CD4-positive, alpha-beta T cell treated with Interleukin-21 for 1 hour (primary cell): ENCODE measurements around the gene ASB13.

Experiments
- DNase-seq: peaks from one replicate; pipeline ENCODE4 v3.0.0-alpha.2; 2020

Gene ASB13, protein sequence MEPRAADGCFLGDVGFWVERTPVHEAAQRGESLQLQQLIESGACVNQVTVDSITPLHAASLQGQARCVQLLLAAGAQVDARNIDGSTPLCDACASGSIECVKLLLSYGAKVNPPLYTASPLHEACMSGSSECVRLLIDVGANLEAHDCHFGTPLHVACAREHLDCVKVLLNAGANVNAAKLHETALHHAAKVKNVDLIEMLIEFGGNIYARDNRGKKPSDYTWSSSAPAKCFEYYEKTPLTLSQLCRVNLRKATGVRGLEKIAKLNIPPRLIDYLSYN

DNA sequence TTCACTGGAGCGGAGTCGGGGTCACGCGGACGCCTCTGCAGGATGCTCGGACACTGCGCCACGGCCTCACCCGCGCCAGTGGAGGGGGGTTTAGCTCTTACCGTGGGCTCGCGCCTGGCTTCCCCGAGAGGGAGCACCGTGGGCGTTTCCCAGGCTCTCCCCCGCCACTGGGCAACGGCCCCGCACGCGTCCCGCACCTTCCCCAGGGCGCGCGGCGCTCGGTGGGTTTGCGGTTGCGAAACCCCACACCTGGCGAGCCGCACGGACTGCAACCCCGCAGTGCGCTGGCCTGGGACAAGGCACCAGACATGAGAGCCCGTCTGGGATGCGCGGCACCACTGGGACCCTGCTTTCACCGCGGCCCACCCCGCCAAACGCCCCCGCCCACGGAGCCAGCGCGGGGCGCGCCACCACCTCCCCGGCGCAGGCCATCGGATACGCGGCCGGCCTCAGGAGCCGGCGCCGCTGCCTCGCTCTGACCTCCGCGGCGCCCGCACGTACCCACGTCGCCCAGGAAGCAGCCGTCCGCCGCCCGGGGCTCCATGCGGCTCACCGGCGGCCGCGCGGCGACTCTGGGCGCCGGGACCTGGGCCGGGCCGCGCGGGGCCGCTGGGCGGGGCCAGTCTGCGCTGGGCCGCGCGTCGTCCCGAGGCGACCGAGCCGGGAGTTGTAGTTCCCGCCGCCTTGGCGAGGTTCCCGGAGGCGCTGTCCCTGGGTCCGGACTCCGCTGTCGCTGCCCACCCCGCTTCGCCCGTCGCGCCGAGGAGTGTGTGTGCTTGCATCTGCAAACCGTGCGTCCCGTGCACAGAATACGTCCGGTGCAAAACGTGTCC is at the start of gene ASB13:
Gene ASB13 (minus strand): TSS at position 588 of the 833 bp plus-strand sequence. CDS start 44 bp downstream, at position 544.
- DNase-seq: peak; percentile 32

DNA sequence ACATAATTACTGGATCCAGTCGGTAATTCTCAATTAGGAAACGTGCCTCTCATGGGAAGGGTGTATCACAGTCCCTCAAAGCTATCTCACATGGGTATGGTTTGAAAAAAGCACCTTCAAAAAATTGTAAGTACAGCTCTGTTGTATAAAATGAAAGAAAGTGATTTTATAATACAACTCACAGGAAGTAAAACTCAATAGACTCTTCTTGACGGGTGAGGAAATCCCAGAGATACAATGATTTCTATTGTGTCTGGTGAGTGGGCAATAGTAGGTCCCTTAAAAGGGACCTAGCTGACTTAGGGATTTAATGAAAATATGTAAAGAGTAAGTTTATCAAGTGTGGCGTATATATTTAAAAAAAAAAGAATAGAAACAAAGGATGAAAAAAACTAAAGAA is 45.2 kb upstream of the ASB13 start:
- DNase-seq: peak; percentile 4

DNA sequence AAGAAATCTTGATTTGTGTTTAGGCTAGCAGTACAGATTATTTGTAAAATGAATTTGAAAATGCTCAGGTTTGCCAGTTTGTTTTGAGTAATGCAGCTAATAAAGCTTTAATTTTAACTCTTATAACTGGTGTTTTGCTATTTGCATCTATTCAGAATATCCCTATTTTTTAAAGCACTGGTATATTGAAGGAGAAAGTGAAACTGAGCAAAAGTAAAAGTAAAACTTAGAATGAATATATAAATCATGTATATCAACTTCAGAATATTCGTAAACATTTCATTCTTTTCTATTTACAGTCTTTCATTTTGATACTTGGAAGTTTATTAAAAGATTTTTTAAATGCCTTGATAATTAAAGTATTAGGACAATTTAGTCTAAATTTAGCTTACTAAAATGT is 44.5 kb upstream of the ASB13 start:
- DNase-seq: no peak

DNA sequence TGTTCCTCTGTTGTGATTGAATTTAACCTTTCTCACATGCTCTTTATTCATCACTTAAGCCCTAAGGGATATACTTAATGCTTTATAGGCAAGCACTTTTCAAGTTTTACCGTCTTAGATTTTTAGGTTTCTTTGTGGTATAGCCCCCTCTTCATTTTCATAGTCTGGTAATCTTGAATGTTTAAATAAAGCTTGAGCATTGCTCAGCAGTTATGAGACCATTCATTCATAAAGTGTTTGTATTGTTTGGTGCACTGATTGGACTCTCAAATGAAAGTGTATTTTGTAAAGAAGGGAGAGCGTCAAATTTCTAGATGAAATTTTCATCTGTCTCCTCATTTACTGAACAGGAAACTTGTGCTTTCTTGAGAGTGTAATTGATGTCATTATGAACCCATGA is 43.5 kb upstream of the ASB13 start:
- no peak for DNase-seq

DNA sequence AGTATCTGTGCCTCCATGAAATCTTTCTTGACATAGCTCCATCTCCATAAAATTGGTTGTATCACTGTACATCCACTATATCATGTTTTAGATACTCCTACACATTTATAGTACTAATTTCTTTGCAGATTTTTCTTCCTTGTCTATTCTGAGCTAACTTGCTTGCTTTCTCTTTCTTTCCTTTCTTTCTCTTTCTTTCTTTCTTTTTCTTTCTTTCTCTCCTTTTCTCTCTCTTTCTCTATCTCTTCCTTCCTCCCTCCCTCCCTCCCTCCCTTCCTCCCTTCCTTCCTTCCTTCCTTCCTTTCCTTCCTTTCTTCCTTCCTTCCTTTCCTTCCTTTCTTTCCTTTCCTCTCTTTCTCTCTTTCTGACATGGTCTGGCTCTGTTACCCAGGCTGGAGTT is 42.0 kb upstream of the ASB13 start:
- DNase-seq: no peak

DNA sequence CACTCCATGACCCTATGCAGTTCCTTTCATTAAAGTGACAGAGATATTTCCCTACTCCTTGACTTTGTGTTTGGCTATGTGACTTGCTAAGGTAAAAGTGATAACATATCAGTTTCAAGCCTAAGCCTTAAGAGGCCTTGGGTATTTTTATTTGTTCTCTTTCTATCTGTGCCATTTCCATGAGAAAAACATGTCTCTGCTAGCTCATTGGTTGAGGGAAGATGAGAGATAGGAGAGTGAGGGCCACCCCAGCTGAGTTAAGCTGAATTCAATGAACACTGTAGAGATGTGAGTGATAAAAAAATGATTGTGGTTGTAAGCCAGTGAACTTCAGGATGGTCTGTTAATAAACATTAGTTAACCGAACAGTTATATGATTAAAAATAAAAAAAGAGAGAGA is 31.7 kb upstream of the ASB13 start:
- no peak for DNase-seq

DNA sequence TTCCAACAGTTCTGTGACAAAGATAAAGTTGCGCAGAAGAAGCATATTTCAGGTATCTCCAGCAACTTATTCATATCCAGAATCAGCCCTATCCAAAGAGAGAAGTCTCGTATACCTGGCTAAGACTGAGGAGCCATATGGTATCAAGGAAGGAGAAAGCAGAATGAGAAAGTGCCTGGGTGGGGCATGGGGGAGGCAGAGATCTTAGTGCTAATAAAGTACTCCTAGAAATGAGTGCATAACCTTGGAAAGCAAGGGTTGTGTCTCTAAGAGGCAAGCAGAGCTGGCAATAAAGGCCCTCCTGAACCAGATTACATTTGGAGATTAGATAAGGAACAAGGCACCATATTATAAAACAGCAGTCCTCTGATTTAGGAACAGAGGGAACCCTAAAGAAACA is 30.9 kb upstream of the ASB13 start:
- DNase-seq: no peak

DNA sequence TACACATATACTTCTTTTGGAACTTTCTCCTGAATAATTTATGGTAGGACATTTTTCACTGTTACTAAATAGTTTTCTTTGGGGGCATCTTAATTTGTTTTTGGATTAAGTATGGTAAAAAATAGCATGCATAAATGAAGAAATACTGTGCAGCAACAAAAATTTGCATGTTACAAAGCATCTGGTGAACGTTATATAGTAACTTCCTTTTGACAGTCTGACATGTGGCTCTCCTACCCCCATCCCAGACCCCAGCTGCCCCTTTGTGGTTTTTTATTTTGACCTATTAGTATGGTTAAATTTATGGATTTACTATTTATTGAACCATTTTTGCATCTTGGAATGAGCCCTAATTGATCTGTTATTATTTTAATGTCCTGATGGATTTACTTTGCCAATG is 28.2 kb upstream of the ASB13 start:
- no peak for DNase-seq

DNA sequence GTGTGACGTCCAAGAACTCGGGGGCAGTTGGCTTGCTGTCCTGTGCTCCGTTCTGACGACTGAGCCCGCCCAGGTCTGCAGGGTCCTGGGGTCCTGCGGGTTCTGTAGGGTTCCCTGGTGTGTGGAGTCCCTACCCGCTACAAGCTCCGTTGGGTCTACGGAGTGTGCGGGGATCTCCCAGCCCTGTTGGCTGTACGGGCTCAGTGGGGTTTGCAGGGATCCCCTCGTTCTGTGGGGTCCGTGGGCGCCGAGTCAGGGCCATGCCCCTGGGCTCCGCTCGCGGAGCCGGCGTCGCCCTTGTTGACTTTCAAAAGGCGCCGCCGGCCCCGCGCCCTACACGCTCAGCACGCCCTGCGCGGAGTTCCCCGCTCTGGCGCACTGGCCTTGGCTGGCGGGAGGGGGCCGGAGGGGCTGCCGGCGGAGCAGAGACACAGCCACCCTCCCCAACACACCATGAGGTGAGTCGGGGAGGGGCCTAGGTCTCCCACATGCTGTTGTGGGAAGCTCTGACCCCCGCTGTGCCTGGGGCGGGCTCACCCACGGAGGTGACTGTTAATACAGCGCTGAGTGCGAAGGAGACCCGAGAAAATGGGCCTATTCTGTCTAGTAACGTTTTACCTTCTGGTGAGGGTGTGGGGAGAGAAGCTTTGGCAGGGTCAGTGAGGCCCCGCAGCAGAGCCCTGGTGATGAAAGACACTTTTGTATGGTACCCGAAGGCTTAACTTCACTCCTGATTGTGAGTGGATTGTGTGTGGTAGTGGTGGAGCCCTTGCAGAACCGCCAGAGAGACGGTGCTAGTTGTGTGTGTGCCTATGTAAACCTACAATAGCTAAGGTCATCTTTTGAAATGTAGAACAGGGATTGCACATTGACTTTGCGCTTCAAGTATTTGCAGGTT is 26.3 kb upstream of the ASB13 start:
- DNase-seq: peak; percentile 70

DNA sequence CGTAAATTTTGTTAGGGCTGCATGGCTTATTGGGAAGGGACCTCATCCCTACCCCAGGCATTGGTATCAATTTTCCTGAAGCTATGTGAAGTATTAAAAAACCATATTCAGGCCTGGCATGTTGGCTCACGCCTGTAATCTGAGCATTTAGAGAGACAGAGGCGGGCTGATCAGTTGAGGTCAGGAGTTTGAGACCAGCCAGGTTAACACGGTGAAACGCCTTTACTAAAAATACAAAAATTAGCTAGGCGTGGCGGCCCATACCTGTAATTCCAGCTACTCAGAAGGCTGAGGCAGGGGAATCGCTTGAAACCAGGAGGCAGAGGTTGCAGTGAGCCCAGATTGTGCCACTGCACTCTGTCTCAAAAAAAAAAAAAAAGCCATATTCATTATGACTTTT is 25.4 kb upstream of the ASB13 start:
- DNase-seq: no peak

DNA sequence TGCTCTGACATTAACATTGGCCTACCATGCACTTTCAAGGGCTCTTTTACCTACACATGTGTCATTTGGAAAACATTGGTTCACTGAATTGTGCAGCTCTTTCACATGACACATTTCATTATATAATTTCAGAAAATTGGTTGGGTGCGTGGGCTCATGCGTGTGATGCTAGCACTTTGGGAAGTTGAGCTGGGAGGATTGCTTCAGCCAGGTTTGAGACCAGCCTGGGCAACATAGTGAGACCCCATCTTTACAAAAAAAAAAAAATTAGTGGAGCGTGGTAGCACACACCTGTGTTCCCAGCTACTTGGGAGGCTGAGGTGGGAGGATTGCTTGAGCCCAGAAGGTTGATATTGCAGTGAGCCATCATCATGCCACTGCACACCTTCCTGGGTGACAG is 22.2 kb upstream of the ASB13 start:
- DNase-seq: no peak

DNA sequence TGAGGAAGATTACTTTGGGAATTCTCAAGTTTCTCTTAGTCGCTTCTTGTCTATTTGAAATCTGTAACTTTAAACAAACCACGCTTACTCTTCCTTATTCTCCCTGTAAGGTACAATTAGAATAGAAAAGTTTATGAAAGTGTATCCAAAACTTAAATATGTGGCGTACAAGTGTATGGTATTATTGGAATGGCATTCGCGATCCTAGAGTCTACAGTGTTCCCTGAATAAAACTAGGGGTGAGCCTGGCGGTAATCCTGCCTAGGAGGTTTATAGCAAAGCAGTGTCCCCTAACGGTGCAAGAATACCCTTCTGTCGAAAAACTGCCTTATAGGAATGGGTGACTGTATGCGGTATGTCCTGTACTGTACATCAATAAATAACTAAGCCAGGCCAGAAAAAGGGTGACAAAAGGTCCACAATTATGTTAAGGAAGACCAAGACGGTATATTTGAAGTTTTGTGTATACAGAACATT is 19.4 kb upstream of the ASB13 start:
- DNase-seq: no peak

DNA sequence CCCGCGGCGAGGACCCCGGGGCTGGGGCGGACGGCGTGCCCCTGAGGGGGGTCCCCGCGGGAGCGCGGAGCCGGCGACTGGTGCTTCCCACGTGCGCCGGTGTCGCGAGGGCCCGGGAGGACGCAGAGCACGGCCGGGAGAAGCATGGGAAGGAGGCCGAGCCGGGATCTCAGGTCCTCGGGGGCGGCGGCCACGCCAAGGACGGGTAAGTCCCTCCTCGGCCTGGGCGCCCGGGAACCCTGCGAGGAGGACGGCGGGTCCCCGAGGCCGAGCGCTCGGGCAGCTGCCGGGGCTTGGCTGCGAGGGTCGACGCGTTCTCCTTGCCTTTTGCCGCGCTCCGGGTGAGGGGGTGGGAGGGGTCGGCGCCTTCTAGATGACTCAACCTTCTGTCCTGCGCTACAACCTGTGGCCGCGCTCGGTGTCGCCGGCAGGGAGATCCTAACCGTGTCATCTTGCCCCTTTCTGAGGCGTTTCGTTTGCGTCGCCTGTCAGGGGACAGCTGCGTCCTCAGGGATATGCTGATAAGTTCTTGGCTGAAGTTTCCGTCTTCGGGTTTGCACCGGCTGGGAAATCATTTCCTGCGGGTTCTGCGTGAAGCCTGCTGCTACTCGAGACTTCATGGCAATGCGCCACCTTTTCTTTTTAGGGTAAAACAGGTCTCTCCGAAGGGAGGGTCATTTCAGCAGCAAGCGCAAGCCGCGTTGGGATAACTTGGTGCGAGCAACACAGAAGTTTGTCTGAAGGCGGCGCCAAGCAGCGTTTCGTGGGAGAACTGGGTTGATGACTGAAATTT is 18.8 kb upstream of the ASB13 start:
- peak; percentile 63 for DNase-seq

DNA sequence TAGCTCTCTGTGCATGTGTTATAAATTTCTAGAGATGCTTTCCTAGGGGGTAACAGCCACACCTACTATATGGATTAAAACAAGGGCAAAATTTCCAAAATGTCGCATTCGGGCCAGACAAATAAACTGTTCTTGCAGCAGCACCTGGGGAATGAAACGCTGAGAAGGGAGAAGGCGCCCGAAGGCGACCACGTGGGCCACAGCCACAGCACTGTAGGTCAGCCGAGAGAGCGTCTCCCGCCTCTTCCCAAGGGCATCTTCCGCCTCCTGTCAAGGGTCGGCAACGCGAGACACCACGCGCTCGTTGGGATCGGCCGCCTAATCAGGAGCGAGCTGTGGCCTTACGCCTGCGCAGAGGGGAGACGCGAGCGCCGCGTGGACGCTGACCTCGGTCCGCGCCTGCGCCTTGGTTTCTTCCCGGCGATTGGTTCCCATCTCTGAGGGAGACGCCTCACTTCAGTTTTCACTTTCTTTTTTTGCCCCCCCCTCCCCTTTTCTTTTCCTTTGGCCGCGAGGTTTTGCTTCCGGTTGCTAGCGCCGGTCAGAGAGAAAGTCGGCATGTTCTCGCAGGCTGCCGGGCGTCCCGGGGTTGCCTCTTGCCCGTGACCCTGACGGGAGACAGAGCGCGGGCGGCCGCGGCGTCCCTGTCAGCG is 18.0 kb upstream of the ASB13 start, which contains the start of gene TASOR2:
Gene TASOR2 (plus strand): TSS at position 521 of the 653 bp plus-strand sequence. CDS start 35,805 bp downstream, outside the sequence.
- DNase-seq: peak; percentile 98

DNA sequence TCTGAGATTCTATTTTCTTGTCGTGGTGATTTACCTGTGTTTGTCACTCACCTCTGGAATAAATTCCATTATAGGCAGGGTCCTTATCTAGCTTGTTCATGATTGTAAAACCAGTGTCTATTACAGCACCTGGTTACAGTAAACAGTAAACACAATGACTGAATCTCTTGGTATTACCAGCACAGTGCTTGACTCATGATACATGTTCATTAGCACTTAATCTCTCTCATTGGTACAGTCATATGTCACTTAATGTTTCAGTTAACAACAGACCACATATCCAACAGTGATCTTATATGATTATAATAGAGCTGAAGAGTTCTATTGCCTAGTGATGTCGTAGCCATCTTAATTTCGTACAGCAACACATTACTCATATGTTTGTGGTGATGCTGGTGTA is 16.7 kb upstream of the ASB13 start:
- DNase-seq: no peak

DNA sequence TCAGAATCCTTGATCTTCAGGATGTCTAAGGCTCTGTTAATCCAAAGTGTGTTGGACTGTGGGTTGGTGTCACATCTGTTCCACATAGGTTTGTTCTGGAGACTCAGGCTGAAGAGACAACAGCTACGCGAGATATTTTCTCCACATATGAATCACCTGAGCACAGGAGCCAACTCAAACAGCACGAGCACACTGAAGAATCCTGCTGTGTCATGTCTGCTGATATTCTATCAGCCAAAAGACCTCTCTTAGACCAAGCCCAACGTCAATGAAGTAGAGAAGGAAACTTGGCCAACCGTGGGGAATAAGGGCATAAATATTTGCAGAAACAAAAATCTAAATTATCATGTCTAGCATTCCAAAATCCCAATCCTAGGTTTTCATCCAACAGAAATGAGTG is 15.5 kb upstream of the ASB13 start:
- no peak for DNase-seq

DNA sequence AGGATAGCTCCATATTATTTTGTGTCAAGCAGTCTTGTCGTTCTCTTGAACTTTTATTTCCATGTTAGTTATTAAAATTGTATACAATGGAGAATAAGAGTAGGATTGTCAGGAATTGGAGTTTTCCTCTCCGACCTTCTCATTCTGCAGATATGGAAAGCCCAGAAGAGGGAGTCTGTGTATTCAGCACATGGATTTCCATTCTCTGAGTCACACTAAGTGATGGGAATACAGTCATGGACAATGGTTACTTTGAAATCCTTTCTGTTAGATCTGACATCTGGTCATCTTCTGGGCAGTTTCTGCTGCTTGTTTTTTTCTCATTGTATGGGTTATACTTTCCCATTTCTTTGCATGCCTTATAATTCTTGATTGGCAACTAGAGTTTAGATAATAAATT is 13.2 kb upstream of the ASB13 start:
- DNase-seq: no peak

DNA sequence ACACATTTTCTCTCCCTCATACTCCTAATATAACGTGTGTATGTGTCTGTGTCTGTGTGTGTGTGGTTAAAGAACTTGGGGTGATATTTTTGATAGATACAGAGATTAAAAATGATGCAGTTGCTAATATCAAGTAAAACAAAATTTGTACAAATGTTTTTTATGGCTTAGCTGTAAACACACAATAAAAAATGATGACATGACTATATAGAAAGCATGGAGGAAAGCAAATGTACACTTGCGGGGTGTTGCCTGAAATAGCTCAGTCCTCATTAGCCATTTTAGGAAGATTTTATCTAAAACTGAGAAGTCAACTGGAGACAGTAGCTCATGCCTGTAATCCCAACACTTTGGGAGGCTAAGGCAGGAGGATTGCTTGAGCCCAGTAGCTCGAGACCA is 12.6 kb upstream of the ASB13 start:
- no peak for DNase-seq

DNA sequence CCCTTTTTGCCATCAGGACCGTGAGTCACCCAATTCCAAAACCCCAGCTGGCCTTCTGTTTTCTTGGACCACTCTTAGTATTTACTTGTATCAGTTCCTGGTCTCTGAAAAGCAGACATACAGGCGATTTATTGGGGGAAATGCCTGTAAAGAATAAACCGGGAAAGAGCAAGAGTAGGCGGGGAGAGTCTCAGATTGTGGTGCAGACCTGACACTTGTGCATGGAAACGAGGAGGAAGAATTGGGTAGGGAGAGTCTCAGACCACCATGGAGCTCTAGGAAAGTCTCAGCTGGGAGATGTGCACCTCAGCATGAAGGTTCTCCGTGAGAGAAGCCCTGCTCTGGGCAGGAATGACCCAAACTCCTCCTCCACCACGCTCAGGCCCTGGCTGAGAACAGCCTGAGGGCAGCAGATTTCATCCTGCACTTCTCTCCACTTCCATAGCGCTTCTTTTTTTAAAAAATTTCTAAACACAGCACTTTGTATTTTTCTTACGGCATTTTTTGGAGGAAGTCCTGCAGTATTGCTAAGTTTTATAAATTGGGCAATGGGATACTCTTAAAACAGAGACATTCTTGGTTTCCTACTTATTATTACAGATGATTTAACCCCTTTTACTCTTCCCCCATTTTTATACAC is 12.1 kb upstream of the ASB13 start:
- no peak for DNase-seq

DNA sequence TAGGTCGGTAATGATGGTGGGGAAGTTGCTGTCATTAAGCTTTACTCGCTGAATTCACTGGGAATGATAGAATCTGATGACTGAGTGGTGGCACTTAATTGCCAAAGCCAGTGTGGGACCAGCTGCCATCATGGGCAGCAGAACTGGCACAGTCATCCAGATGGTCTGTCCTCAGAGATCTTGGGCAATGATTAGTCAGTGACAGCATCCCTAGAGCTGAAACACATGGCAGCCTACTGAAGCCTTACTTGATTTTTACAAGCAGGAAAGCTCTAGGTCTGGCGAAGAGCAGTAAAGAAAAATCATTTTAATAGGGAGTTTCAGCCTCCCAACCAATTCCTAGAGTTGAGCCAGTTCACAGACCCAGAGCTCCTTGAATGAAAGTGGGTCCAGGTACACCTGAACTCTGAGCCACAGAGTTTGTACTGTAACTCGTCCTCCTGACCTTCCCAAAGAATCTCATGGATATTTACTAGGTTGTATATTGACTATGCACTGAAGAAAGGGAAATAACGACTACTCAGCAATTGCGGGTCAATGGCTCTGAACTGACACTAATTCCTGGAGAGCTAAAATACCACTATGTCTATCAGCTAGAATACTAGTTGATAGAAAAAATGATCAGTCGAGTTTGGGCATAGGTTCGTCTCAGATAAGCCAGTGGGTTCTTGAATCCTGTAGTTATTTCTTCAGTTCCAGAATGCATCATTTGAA is 4.4 kb upstream of the ASB13 start:
- DNase-seq: no peak

DNA sequence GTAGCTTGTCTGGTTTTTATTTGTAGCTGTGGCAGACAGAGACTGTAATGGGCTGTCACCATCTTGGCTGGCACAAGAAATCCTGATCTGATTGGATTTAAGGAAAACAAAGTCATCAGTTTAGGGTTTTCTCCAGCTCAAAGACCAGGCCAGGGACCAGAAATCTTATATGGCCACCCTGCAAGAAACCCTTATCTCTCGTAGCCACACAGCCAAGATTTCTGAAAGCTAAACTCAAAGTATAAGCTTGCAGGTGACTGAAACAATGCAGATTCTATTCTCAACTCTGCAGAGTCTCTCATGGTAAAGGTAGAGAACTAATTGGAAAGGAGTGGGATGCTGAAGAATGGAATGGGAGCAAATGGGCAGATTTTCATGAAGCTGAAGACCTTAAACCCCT is 3.2 kb upstream of the ASB13 start:
- DNase-seq: no peak
